ENCODE measurements around the gene PRKCQ.

PRKCQ gene

GRCh38 chr10:6494936-6495592 lies 85.0 kb downstream of the PRKCQ start:
- no peak overlapping the region for H3K4me3 ChIP-seq (ENCODE audit: low read depth, low read length)
- TF ChIP-seq CTCF (IDR thresholded peaks at IDR 0.05; ENCODE audit: insufficient read depth, low read length, missing control alignments): no peak
- POLR2A ChIA-PET: no interaction called here
- CTCF ChIA-PET: no interaction called here
- DNase-seq (ENCODE audit: low read depth, low spot score): no peak

GRCh38 chr10:6494442-6494819 lies 85.6 kb downstream of the PRKCQ start:
- ChIA-PET CTCF (no interaction called here), POLR2A (no interaction called here)
- TF ChIP-seq CTCF (IDR thresholded peaks at IDR 0.05; ENCODE audit: insufficient read depth, low read length, missing control alignments): no peak
- DNase-seq (ENCODE audit: low read depth, low spot score): no peak
- H3K4me3 ChIP-seq (ENCODE audit: low read depth, low read length): no peak overlapping the region

GRCh38 chr10:6493521-6494441 lies 86.3 kb downstream of the PRKCQ start:
- no peak for TF ChIP-seq CTCF (IDR thresholded peaks at IDR 0.05; ENCODE audit: insufficient read depth, low read length, missing control alignments)
- ChIA-PET POLR2A (no interaction called here), CTCF (no interaction called here)
- H3K4me3 ChIP-seq (ENCODE audit: low read depth, low read length): no peak overlapping the region
- no peak for DNase-seq (ENCODE audit: low read depth, low spot score)

- POLR2A ChIA-PET: no interaction called here
- H3K4me3 ChIP-seq (ENCODE audit: low read depth, low read length): no peak overlapping the region
- no peak for TF ChIP-seq CTCF (IDR thresholded peaks at IDR 0.05; ENCODE audit: insufficient read depth, low read length, missing control alignments)
- CTCF ChIA-PET: no interaction called here
- DNase-seq (ENCODE audit: low read depth, low spot score): no peak
Observed at GRCh38 chr10:6492896-6493295, 87.2 kb downstream of the PRKCQ start.

- TF ChIP-seq CTCF (IDR thresholded peaks at IDR 0.05; ENCODE audit: insufficient read depth, low read length, missing control alignments): no peak
- ChIA-PET CTCF (no interaction called here), POLR2A (no interaction called here)
- no peak for DNase-seq (ENCODE audit: low read depth, low spot score)
- H3K4me3 ChIP-seq (ENCODE audit: low read depth, low read length): no peak overlapping the region
Observed at GRCh38 chr10:6491841-6492609, 88.1 kb downstream of the PRKCQ start.

GRCh38 chr10:6490614-6491013 lies 89.5 kb downstream of the PRKCQ start:
- ChIA-PET CTCF (no interaction called here), POLR2A (no interaction called here)
- no peak overlapping the region for H3K4me3 ChIP-seq (ENCODE audit: low read depth, low read length)
- no peak for DNase-seq (ENCODE audit: low read depth, low spot score)
- TF ChIP-seq CTCF (IDR thresholded peaks at IDR 0.05; ENCODE audit: insufficient read depth, low read length, missing control alignments): no peak
